ENCODE measurements around the gene CYP2C8.
"Not testable (repeated sequence)": the region's sequence is repeated elsewhere in the genome, so short reads cannot be mapped to it uniquely, and the experiment has no call there.

The CYP2C8 gene

GRCh38 chr10:95069286-95069685, at the start of gene CYP2C8:
TSS of gene CYP2C8 (minus strand) at chr10:95069497. CDS start at chr10:95069402, 95 bp downstream.
- no peak for DNase-seq

- no peak for DNase-seq
Measured at GRCh38 chr10:95116869-95117269, 47.6 kb upstream of the CYP2C8 start.

GRCh38 chr10:95110823-95111222, 41.5 kb upstream of the CYP2C8 start:
- not testable (repeated sequence) for DNase-seq

GRCh38 chr10:95097805-95098204, 28.5 kb upstream of the CYP2C8 start:
- no peak for DNase-seq

- no peak for DNase-seq
Measured at GRCh38 chr10:95096143-95096542, 26.8 kb upstream of the CYP2C8 start.

GRCh38 chr10:95079626-95080025, 10.3 kb upstream of the CYP2C8 start:
- not testable (repeated sequence) for DNase-seq

GRCh38 chr10:95077556-95077955, 8.3 kb upstream of the CYP2C8 start:
- DNase-seq = no peak

- DNase-seq = no peak
Measured at GRCh38 chr10:95071107-95071660, 1.9 kb upstream of the CYP2C8 start.

- DNase-seq = not testable (repeated sequence)
Measured at GRCh38 chr10:95064125-95064524, 5.2 kb downstream of the CYP2C8 start.

- DNase-seq = no peak
Measured at GRCh38 chr10:95056744-95057363, 12.4 kb downstream of the CYP2C8 start.

- DNase-seq = no peak
Measured at GRCh38 chr10:95049919-95050318, 19.4 kb downstream of the CYP2C8 start.

GRCh38 chr10:95048206-95048605, 21.1 kb downstream of the CYP2C8 start:
- no peak for DNase-seq

GRCh38 chr10:95039281-95039680, 30.0 kb downstream of the CYP2C8 start:
- DNase-seq = no peak

- no peak for DNase-seq
Measured at GRCh38 chr10:95035332-95036295, 33.7 kb downstream of the CYP2C8 start.

- no peak for DNase-seq
Measured at GRCh38 chr10:95034401-95034800, 34.9 kb downstream of the CYP2C8 start.

- no peak for DNase-seq
Measured at GRCh38 chr10:95031656-95032055, 37.6 kb downstream of the CYP2C8 start.

GRCh38 chr10:95026461-95026860, 42.8 kb downstream of the CYP2C8 start:
- DNase-seq = no peak

GRCh38 chr10:94997741-94998174, 71.5 kb downstream of the CYP2C8 start:
- DNase-seq = no peak

GRCh38 chr10:94992811-94993210, 76.5 kb downstream of the CYP2C8 start:
- DNase-seq = no peak

GRCh38 chr10:94991243-94991888, 77.9 kb downstream of the CYP2C8 start:
- no peak for DNase-seq

- DNase-seq = no peak
Measured at GRCh38 chr10:94989192-94989591, 80.1 kb downstream of the CYP2C8 start.

Data from nucleus accumbens (tissue), 56 donors.